ENCODE results near the gene SLC2A2.

SLC2A2 gene

GRCh38 chr3:170947018-170947769, 79.3 kb downstream of the SLC2A2 start:
- TF ChIP-seq POLR2AphosphoS5 (IDR thresholded peaks at IDR 0.05; ENCODE audit: low read depth, low read length) (no peak), TAF1 (IDR thresholded peaks at IDR 0.05; ENCODE audit: borderline replicate concordance, insufficient read depth, low read length) (no peak), SIN3A (IDR thresholded peaks at IDR 0.05; ENCODE audit: borderline replicate concordance, insufficient read depth, low read length) (no peak), FOXP2 (optimal IDR thresholded peaks at IDR 0.05; ENCODE audit: borderline replicate concordance, extremely low read depth, extremely low read length, insufficient read depth) (no peak), REST (IDR thresholded peaks at IDR 0.05; ENCODE audit: insufficient read depth in 1 of 2, low read depth in 2 of 2, low read length in 2 of 2) (no peak)

All from PFSK-1 (cell line).